Measurements from ENCODE around the gene NEIL3.

NEIL3 gene, protein sequence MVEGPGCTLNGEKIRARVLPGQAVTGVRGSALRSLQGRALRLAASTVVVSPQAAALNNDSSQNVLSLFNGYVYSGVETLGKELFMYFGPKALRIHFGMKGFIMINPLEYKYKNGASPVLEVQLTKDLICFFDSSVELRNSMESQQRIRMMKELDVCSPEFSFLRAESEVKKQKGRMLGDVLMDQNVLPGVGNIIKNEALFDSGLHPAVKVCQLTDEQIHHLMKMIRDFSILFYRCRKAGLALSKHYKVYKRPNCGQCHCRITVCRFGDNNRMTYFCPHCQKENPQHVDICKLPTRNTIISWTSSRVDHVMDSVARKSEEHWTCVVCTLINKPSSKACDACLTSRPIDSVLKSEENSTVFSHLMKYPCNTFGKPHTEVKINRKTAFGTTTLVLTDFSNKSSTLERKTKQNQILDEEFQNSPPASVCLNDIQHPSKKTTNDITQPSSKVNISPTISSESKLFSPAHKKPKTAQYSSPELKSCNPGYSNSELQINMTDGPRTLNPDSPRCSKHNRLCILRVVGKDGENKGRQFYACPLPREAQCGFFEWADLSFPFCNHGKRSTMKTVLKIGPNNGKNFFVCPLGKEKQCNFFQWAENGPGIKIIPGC

DNA sequence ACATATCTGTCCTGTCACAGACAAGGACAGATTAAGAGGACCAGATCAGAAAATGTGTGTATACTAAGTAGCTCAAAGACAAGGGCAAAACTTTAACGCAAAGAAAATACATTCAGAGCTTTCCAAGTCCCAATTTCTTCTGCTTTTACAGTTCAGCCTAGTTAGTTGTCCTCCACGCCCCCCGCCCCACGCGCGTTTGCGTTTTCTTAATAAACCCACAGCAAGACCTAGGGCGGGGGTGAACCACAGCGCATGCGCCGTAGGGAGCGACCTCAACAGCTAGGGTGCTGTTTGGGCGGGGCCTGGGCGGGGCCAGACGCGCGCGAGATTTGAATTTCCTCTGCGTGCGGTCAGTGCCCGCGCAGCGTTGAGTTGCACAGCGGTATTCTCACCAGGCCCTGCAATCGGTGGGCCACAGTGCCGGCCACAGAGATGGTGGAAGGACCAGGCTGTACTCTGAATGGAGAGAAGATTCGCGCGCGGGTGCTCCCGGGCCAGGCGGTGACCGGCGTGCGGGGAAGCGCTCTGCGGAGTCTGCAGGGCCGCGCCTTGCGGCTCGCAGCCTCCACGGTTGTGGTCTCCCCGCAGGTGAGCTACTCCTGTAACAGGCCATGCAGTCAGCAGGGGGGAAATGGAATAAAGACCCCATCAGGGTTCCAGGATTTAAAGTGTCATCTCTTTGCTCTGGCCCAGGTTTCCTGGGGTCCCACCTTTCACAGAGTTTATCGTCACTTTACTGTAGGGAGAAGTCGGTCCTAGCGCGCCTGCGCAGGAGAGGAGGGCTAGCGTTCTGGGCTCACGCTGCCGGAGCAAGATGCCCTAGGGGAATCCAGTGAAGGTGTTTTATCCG lies at the start of gene NEIL3:
Gene NEIL3, plus strand, starts transcription at position 353 of the 850 bp plus-strand sequence. Its CDS starts 80 bp downstream, at position 433.
- DNase-seq, result peak; percentile 97

DNA sequence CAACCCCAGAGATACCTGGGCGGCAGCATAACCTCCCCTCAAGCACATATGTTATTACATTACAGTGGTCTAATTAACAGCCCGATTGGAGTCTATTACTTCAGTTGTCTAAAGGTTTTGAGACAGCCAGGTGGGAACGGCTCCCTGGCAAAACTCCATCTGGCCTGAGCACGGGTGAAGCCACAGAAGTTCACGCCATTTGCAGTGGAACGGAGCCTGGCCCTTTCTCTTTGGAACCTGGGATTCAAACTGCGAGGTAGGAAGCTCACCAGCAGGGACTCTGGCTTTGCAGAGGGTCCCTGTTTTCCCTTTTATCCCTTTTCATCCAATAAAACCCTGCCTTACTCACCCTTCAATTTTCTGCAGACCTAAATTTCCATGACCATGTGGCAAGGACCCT lies 45.9 kb upstream of the NEIL3 start:
- DNase-seq, result no peak

GRCh38 chr4:177264788-177265422 lies 44.8 kb upstream of the NEIL3 start:
- DNase-seq, result no peak

DNA sequence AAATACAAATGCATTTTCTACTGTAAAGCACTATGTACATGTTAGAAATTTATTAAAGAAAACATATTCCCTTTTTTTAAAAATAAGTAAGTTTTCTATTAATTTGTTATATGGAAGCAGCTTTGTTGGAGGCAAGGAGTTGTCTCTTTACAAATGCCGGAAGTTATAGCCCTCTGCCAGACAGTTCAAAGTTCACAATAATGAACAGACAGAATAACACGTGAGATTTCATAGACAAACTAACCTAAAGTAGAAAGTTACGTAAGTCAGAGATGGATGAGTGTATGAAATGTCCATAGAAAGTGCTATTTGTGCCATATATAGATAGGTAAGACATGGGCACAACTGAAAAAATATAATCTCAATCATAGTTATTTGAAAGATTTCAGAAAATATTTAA lies 43.9 kb upstream of the NEIL3 start:
- no peak for DNase-seq

DNA sequence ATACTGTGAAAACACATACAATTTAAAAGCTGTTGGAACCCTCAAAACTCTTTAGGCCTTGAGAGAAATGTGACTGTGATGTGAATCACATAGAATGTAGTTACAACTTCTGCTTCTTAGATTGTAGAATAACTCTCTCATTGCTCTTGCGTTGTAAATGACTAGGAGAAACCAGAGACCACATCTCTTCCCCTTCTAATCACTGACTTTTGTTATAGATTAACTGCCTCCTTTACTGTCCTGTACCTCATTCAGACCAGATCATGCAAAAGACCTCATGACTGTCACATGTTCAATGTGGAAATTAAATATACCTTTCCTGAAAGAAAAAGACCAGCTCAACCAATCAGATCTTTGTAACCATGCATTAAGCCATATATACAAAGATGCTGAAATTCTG lies 43.2 kb upstream of the NEIL3 start:
- no peak for DNase-seq

DNA sequence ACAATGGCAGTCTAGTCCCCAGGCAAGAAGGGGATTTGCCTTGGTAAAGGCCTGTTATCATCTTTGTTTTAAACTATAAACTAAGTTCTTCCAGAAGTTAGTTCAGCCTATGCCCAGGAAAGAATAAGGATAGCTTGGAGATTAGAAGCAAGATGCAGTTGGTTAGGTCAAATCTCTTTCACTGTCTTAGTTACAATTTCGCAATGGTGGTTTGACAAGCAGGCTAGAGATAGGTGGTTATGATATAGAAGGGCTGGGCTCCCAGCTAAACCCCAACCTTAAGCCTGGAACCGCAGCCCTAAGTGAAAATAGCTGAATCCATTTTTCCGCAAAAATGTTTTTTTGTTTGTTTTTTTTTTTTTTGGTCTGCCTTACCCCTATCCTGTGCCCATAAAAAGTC lies 41.8 kb upstream of the NEIL3 start:
- DNase-seq, result no peak

DNA sequence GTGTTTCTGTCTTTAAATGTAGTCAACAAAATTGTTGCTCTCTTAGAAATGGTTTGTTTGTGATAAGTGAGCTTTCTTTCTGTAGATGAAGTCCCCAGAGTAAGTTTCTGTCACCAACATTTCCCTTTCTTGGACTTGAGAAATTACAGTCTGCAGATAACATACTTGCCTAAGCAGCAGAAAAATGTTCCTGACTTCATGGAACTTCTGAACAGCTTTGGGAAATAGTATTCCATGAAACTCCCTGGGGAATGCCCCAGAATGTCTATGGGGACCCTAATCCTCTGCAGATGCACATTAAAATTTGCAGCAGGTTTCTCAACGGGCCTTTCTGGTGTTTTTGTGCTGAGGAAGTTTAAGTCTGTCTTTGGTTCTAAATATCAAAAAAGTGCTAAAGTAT lies 38.6 kb upstream of the NEIL3 start:
- no peak for DNase-seq

DNA sequence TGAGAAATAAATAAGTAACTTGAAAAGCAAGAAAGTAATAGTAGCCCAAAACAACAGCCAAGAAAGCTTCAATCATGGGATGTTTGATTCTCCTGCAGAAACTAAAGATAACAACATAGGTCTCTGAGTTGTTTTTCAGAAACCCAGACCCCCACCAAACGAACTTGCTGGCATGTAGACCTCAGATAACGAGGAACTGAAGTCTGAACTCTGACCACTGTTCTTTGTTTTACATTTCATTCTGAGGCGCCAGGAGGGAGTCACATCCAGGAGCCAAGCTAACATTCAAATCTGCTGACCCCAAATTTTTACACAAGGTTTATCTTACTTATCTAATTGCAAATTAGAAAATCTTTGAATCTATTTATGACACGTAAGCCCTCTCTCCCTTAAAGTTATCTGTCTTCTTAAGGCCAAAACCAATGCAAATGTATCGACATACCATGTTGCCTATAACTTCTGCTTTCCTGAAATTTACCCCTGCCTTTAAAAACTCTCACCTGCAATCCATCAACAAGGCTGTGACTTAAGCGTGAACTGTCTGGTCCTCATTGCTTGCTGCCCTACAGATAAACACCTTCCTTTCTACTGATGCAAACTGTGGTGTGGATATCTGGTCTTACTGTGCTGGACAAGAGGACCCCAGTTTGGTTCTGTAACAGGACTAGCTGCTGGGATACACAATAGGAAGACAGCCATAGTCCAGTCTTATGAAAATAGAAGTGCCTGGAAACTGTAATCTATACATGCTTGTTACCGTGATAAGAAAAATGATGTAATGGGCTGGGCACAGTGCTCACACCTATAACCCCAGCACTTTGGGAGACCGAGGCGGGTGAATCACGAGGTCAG lies 37.5 kb upstream of the NEIL3 start:
- no peak for DNase-seq

- DNase-seq, result no peak
These were observed 33.7 kb upstream of the NEIL3 start for GRCh38 chr4:177275999-177276398.

- no peak for DNase-seq
These were observed 28.2 kb upstream of the NEIL3 start for GRCh38 chr4:177281351-177281909.

- no peak for DNase-seq
These were observed 27.3 kb upstream of the NEIL3 start for GRCh38 chr4:177282284-177282835.

GRCh38 chr4:177283167-177283566 lies 26.5 kb upstream of the NEIL3 start:
- DNase-seq, result no peak

DNA sequence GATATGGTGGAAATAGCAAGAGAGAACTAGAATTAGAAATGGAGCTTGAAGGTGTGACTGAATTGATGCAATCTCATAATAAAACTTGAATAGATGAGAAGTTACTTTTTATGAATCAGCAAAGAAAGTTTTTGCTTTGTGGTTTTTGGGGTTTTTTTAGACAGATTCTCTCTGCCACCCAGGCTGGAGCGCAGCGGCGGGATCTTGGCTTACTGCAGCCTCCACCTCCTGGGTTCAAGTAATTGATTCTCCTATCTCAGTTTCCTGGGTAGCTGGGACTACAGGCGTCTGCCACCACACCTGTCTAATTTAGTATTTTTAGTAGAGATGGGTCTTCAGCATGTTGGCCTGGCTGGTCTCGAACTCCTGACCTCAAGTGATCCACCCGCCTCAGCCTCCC lies 23.7 kb upstream of the NEIL3 start:
- no peak for DNase-seq

DNA sequence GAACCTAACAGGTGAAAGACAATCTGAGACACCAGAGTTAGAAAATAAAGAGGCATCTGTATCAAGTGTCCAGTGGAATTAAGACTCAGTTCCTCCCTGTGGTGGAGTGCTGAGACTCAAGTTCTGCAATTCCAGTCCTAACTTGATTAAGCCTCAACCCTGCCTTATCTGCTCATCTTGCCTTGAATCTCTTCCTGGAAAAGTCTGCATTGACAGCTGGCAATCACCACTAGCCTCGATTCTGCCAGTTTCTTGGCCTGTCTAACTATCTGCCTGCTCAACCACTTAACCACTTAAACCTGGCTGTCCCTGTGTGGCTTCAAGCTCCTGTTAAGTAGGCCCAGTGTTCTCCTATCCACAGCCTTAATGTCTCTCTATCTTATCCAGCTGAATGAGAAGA lies 22.4 kb upstream of the NEIL3 start:
- DNase-seq, result no peak

DNA sequence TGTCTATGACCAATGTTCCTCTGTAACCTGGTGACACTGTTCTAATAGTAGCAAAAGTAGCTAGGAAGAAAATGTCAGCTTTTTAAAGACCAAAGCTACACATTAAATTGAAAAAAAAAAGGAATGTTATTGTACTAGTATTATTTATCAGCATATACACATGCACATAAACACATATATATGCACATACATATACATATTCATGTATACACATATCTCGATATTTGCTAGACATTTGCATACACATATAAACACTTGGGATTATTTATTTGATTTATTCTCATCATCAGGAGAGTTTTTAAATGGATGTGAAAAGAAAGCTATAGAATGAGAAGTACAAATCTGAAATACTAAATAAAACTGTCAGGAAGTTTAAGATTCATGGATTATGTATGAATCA lies 21.3 kb upstream of the NEIL3 start:
- DNase-seq, result no peak

DNA sequence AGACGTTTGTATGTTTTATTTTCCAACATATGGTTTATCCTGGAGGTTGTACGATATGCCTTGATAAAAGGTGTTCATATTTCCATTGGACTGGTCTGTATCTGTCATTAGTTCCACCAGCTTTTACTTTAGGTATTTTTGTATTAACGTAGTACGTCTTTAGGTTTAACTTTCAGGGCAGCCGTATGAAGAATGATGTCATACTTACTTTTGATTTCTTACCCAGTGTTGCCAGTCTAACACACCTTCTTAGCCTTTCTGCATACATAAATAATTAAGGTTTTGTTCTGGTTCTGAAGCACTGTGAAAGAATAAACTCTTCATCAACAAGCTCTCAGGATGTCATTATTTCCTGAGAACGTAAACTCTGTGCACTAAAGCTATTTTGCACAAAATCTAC lies 18.9 kb upstream of the NEIL3 start:
- no peak for DNase-seq

DNA sequence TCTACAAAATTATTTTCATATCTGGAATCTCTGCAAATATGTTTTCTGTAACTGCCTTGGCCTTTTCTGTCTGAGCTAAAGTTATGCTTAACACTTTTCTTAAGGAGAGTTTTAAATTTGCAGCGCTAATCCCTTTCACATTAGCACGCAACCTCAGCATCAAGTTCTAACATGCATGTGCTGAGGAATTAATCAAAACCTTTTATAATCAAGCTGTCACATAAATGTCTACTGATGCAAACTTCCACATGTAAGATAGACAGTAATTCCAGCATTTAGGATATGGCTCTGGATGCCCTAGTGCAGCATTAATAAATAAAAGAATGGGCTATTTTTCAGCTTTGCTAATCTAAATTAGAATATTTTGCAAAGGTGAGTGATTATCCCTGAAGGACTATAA lies 17.5 kb upstream of the NEIL3 start:
- DNase-seq, result no peak

DNA sequence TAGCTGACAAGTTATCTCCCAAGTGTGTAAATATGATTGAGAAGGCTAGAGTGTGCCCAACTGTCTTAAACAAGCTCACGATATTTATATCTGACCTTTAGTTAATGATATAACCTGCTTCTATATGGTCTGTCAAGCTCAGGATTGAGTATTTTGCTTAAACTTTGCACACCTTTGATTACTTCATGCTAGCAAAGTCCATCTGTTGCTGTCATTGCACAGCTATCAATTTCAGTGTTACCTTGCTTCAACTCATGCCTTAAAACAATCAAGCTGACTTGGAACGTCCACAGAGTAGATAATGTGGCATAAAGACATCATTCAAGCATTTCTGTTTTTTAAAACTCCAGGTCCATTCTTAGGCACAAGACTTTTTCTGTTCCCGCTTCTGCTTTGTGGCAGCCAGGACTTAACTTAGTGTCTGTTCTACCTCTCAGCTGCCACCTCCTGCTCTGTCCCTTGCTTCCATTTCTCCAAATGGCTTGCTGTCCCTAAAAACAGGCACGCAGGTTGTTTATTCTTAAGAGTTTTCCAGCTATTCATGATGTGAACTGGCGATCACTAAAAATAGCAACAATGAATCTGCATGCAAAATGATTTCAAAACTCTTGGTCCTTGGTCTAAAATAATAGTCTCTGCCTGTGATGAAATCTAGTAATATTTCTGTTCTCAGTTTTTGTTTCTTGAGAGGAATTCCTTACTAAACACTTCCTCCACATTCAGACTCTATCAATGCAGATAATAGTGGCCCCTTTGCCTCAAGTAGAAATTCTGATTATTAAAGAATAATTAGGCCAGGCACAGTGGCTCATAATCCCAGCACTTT lies 16.3 kb upstream of the NEIL3 start:
- DNase-seq, result no peak

DNA sequence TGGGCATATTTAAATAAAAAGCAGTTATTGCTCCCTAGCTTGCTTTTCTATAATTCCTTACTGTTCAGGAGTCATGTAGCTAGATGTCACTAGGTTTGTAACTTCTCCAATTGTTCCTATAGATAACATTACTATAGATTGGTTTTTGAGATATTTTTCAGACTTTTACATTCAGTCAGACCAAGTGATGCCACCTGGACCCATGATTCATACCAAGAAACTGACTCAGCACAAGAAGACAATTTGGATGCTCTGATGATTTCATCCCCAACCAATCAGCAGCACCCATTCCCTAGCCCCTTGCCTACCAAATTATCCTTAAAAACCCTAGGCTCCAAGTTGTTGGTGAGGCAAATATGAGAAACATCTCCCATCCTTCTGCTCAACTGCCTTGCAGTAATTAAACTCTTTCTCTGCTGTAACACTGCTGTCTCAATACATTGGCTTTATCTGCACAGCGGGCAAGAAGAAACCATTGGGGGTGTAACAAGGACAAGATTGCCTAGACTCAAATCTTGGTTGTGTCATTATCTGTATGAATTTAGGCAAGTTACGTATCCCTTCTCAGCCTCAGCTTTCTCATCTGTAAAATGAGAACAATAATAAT lies 11.8 kb upstream of the NEIL3 start:
- no peak for DNase-seq

- no peak for DNase-seq
These were observed 8.5 kb upstream of the NEIL3 start for GRCh38 chr4:177301126-177301639.
